OCI-LY7 (cell line): ENCODE data around the gene ABLIM1. TPM values are rescaled to one million over a fixed set of nuclear protein-coding genes. Genes with fewer than 3 reads are reported as not detected.

ENCODE experiments used
- BruUV-seq: library from RNA; stranded (reverse); fragments of 400-500 nt; replicated peaks from 2 replicates; lab custom pipeline; 2021; lab: Mats Ljungman, UMichigan
- CTCF ChIA-PET: fragments of 300-600 bp; sonication (Branson Sonifier 250); formaldehyde crosslinking; loops from one replicate; lab custom pipeline; 2022; ENCODE audit warnings: antibody characterized with exemption; ENCODE audit not compliant: unreplicated experiment; lab: Charles Lee
- POLR2A ChIA-PET: fragments of 300-600 bp; sonication (Branson Sonifier 250); formaldehyde crosslinking; loops from one replicate; lab custom pipeline; 2022; ENCODE audit warnings: antibody characterized with exemption; lab: Charles Lee
- DNase-seq: peaks from one replicate; pipeline ENCODE4 v3.0.0-alpha.2; 2015; ENCODE audit warnings: low spot score
- H2AFZ ChIP-seq: fragments of 200-600 bp; sonication (generic), shearing (Covaris generic); 2 replicates; pipeline ENCODE4 v1.6.1; 2014; ENCODE audit warnings: mild to moderate bottlenecking, antibody characterized with exemption, low read length, moderate library complexity
- H3K27ac ChIP-seq: fragments of 200-600 bp; sonication (generic); 2 replicates; pipeline ENCODE4 v1.5.1; 2014; ENCODE audit warnings: mixed run types, low read depth, mild to moderate bottlenecking, moderate library complexity, low read length, inconsistent platforms; ENCODE audit not compliant: poor library complexity, severe bottlenecking
- H3K36me3 ChIP-seq: fragments of 200-600 bp; sonication (generic); 2 replicates; pipeline ENCODE4 v1.6.1; 2014; ENCODE audit warnings: mild to moderate bottlenecking, antibody characterized with exemption, low read length, moderate library complexity, mixed read lengths; ENCODE audit not compliant: insufficient read depth
- H3K4me1 ChIP-seq: fragments of 200-600 bp; sonication (generic); 2 replicates; pipeline ENCODE4 v1.5.1; 2014; ENCODE audit warnings: mild to moderate bottlenecking, low read length; ENCODE audit not compliant: insufficient read depth, poor library complexity, severe bottlenecking
- H3K4me2 ChIP-seq: fragments of 200-600 bp; sonication (generic); 2 replicates; pipeline ENCODE4 v1.6.1; 2014; ENCODE audit warnings: mild to moderate bottlenecking, low read length
- H3K4me3 ChIP-seq: fragments of 200-600 bp; sonication (generic); 2 replicates; pipeline ENCODE4 v1.5.1; 2014; ENCODE audit warnings: mild to moderate bottlenecking, low read depth, low read length; ENCODE audit not compliant: poor library complexity, severe bottlenecking
- H3K79me2 ChIP-seq: fragments of 200-600 bp; sonication (generic); 2 replicates; pipeline ENCODE4 v1.6.1; 2016; ENCODE audit warnings: low read depth, mild to moderate bottlenecking, low read length, moderate library complexity, mixed read lengths; ENCODE audit not compliant: insufficient read depth
- H3K9me2 ChIP-seq: fragments of 200-600 bp; sonication (generic); 2 replicates; pipeline ENCODE4 v1.6.1; 2016; ENCODE audit warnings: mild to moderate bottlenecking, low read length, mixed read lengths; ENCODE audit not compliant: insufficient read depth
- H3K9me3 ChIP-seq: fragments of 200-600 bp; sonication (generic); 2 replicates; pipeline ENCODE4 v1.6.1; 2014; ENCODE audit warnings: mild to moderate bottlenecking, mixed run types, low read length, mixed read lengths
- H4K20me1 ChIP-seq: fragments of 200-600 bp; sonication (generic); 2 replicates; pipeline ENCODE4 v1.6.1; 2014; ENCODE audit warnings: mild to moderate bottlenecking, antibody characterized with exemption, low read length, moderate library complexity, mixed read lengths; ENCODE audit not compliant: insufficient read depth
- EZH2phosphoT487 ChIP-seq: fragments of 200-600 bp; sonication (generic); IDR thresholded peaks from 2 replicates; pipeline ENCODE4 v1.6.1; 2018; ENCODE audit warnings: low read depth, borderline replicate concordance, mild to moderate bottlenecking, mixed run types, antibody characterized with exemption, low read length, moderate library complexity, mixed read lengths
- intact Hi-C: fragments of 100-400 bp; cut with micrococcal nuclease; formaldehyde crosslinking; loops from one replicate; pipeline ENCODE4 v1.10.0; 2022; ENCODE audit not compliant: unreplicated experiment
- total RNA-seq, 2 experiments: library from RNA; depleted of rRNA in 1 of 2; stranded (reverse); fragments of >200 nt in 1 of 2; shearing (Covaris generic) in 1 of 2; gene quantifications; 2 replicates each; pipeline ENCODE4 v1.2.3, GENCODE V29; 2014 to 2022
- TF ChIP-seq, protein P1 (sequence below): fragments of 200-600 bp; sonication (generic); conservative IDR thresholded peaks from 2 replicates; pipeline ENCODE4 v1.5.1; 2014; ENCODE audit warnings: mild to moderate bottlenecking, antibody characterized with exemption, low read length, moderate library complexity, mixed read lengths

Gene ABLIM1
- total RNA-seq, 2 experiments from 2014 or later: 94.2 to 268 TPM

DNA sequence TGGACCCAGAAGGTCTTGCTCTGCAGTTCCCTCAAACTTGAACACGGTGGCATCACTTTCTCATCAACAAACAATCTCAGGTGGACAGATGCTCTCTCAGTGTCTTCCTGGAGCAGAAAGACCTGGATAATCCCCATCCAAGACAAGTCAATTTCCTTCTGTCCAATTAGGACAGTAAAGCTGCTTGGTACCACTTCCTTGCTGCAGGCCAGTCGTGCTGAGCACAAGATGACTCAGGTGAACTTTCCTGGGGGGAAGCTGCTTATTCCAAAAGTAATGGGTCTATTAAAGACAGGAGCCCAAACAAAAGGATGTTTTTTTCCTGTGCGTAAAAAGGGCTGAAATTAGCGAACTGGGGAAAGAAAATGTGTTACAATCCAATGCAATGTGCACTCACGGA lies 146.2 kb downstream of the ABLIM1 start:
- no peak overlapping the region for H2AFZ ChIP-seq
- peaks cover 99% of the 10 kb centered on the region for H3K79me2 ChIP-seq
- peaks cover 40% of the 10 kb centered on the region for H4K20me1 ChIP-seq
- no TSS peak for BruUV-seq
- no peaks in the 10 kb centered on the region for H3K9me2 ChIP-seq
- H3K4me2 ChIP-seq: no peak overlapping the region
- H3K4me1 ChIP-seq: peaks cover 47% of the 10 kb centered on the region
- POLR2A ChIA-PET: no interaction called here
- no peaks in the 10 kb centered on the region for H3K9me3 ChIP-seq
- no peak for TF ChIP-seq EZH2phosphoT487
- TF ChIP-seq, protein P1, sequence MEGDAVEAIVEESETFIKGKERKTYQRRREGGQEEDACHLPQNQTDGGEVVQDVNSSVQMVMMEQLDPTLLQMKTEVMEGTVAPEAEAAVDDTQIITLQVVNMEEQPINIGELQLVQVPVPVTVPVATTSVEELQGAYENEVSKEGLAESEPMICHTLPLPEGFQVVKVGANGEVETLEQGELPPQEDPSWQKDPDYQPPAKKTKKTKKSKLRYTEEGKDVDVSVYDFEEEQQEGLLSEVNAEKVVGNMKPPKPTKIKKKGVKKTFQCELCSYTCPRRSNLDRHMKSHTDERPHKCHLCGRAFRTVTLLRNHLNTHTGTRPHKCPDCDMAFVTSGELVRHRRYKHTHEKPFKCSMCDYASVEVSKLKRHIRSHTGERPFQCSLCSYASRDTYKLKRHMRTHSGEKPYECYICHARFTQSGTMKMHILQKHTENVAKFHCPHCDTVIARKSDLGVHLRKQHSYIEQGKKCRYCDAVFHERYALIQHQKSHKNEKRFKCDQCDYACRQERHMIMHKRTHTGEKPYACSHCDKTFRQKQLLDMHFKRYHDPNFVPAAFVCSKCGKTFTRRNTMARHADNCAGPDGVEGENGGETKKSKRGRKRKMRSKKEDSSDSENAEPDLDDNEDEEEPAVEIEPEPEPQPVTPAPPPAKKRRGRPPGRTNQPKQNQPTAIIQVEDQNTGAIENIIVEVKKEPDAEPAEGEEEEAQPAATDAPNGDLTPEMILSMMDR: no peak
- no peak for DNase-seq
- CTCF ChIA-PET: interaction anchor here (0.5 kb wide), 1 partner anchor 30 kb away, joined by 3 read pairs; no protein-coding TSS in a partner anchor
- peaks cover 69% of the 10 kb centered on the region for H3K36me3 ChIP-seq
- H3K4me3 ChIP-seq: no peak overlapping the region
- H3K27ac ChIP-seq: no peak overlapping the region
- intact Hi-C loops: no loop called here

DNA sequence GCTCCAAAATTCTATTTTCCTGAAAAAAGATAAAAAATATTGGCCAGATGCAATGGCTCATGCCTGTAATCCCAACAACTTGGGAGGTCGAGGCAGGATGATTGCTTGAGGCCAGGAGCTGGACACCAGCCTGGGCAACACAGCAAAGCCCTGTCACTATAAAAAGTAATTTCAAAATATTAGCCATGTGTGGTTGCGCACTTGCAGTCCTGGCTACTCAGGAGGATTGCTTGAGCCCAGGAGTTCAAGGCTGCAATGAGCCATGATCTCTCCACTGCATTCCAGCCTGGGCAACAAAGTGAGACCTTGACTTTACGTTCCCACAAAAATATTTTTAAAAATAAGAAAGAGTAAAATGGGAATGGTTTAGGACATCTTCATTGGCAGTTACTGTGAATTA lies 149.7 kb downstream of the ABLIM1 start:
- Histone ChIP-seq H3K27ac (no peak overlapping the region), H3K4me3 (no peak overlapping the region), H2AFZ (no peak overlapping the region), H3K4me1 (peaks cover 50% of the 10 kb centered on the region), H3K4me2 (no peak overlapping the region), H3K36me3 (peaks cover 82% of the 10 kb centered on the region), H3K9me3 (no peaks in the 10 kb centered on the region), H4K20me1 (peaks cover 46% of the 10 kb centered on the region), H3K79me2 (peaks cover 99% of the 10 kb centered on the region), H3K9me2 (no peaks in the 10 kb centered on the region)
- intact Hi-C loops: no loop called here
- POLR2A ChIA-PET: interaction anchor here (17.5 kb wide), 1 partner anchor 12 kb away, joined by 464 read pairs; no protein-coding TSS in a partner anchor
- TF ChIP-seq, protein P1: no peak
- no peak for TF ChIP-seq EZH2phosphoT487
- DNase-seq: no peak
- no TSS peak for BruUV-seq
- CTCF ChIA-PET: no interaction called here

DNA sequence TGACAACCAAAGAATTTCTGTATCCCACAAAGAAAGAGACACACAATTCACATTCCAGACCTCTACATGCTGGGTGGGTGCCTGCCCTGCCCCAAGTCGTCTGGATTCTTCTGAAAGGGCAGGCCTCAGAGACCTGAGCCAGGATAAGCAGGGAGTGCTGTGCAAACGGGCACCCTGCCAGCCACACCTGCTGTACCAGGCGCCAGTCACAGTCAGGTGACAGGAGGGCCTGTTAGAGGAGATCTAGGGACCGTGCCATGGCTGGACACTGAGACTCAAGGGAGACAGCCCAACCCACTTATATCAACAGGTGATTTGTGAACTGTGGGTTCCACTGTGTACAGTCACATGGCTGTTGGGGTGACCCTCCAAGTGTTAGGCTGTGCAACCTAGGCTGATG lies 150.6 kb downstream of the ABLIM1 start:
- Histone ChIP-seq H2AFZ (no peak overlapping the region), H3K27ac (no peak overlapping the region), H3K4me3 (no peak overlapping the region), H3K9me2 (no peaks in the 10 kb centered on the region), H4K20me1 (peaks cover 40% of the 10 kb centered on the region), H3K36me3 (peaks cover 85% of the 10 kb centered on the region), H3K4me2 (no peak overlapping the region), H3K4me1 (peaks cover 58% of the 10 kb centered on the region), H3K79me2 (peaks cover 100% of the 10 kb centered on the region), H3K9me3 (no peaks in the 10 kb centered on the region)
- intact Hi-C loops: no loop called here
- ChIA-PET POLR2A (interaction anchor here (1.2 to 17.5 kb wide), 2 partner anchors 13 kb away, joined by 4 to 464 read pairs; no protein-coding TSS in a partner anchor), CTCF (no interaction called here)
- no peak for TF ChIP-seq EZH2phosphoT487
- TF ChIP-seq, protein P1: no peak
- no TSS peak for BruUV-seq
- no peak for DNase-seq
